OCI-LY1 (cell line): ENCODE measurements around the gene MSH3.
"Not testable (repeated sequence)": the region's sequence is repeated elsewhere in the genome, so short reads cannot be mapped to it uniquely, and the experiment has no call there.

ENCODE experiments used
- H2AFZ ChIP-seq: fragments of 200-600 bp; sonication (generic), shearing (Covaris generic); 2 replicates; pipeline ENCODE4 v1.6.0; 2014; ENCODE audit warnings: antibody characterized with exemption, mild to moderate bottlenecking, low read length
- H3F3A ChIP-seq: fragments of 200-600 bp; sonication (generic), shearing (Covaris generic); 2 replicates; pipeline ENCODE4 v1.6.0; 2014; ENCODE audit warnings: mild to moderate bottlenecking, antibody characterized with exemption, low read length, moderate library complexity; ENCODE audit not compliant: insufficient read depth
- H3K27ac ChIP-seq: fragments of 200-600 bp; sonication (generic); 2 replicates; pipeline ENCODE4 v1.5.1; 2014; ENCODE audit warnings: low read length, mixed run types, mild to moderate bottlenecking, low read depth; ENCODE audit not compliant: poor library complexity, severe bottlenecking
- H3K27me3 ChIP-seq: fragments of 200-600 bp; sonication (generic); 2 replicates; pipeline ENCODE4 v1.6.0; 2014; ENCODE audit warnings: antibody characterized with exemption, mild to moderate bottlenecking, low read length, moderate library complexity; ENCODE audit not compliant: insufficient read depth
- H3K36me3 ChIP-seq: fragments of 200-600 bp; sonication (generic); 2 replicates; pipeline ENCODE4 v1.6.1; 2014; ENCODE audit warnings: mild to moderate bottlenecking, antibody characterized with exemption, low read length, moderate library complexity, mixed read lengths; ENCODE audit not compliant: insufficient read depth
- H3K4me1 ChIP-seq: fragments of 200-600 bp; sonication (generic); 2 replicates; pipeline ENCODE4 v1.5.1; 2014; ENCODE audit warnings: mild to moderate bottlenecking, low read length, moderate library complexity; ENCODE audit not compliant: insufficient read depth, severe bottlenecking
- H3K4me2 ChIP-seq: fragments of 200-600 bp; sonication (generic), shearing (Covaris generic); 2 replicates; pipeline ENCODE4 v1.6.1; 2014; ENCODE audit warnings: low read length
- H3K4me3 ChIP-seq: fragments of 200-600 bp; sonication (generic); 2 replicates; pipeline ENCODE4 v1.5.1; 2014; ENCODE audit warnings: low read length, low read depth, mild to moderate bottlenecking, mixed read lengths; ENCODE audit not compliant: poor library complexity, severe bottlenecking
- H3K79me2 ChIP-seq: fragments of 200-600 bp; shearing (Covaris generic); 2 replicates; pipeline ENCODE4 v1.6.1; 2016; ENCODE audit warnings: mixed run types, low read length, mixed read lengths; ENCODE audit not compliant: insufficient read depth
- H3K9ac ChIP-seq: fragments of 200-600 bp; sonication (generic), shearing (Covaris generic); 2 replicates; pipeline ENCODE4 v1.6.1; 2014; ENCODE audit warnings: mild to moderate bottlenecking, low read length, mixed read lengths
- H3K9me2 ChIP-seq: fragments of 200-600 bp; sonication (generic), shearing (Covaris generic); 2 replicates; pipeline ENCODE4 v1.6.1; 2014; ENCODE audit warnings: low read depth, mild to moderate bottlenecking, low read length, mixed read lengths
- H3K9me3 ChIP-seq: fragments of 200-600 bp; shearing (Covaris generic); 2 replicates; pipeline ENCODE4 v1.6.1; 2014; ENCODE audit warnings: low read length, mixed read lengths
- H4K20me1 ChIP-seq: fragments of 200-600 bp; sonication (generic), shearing (Covaris generic); 2 replicates; pipeline ENCODE4 v1.6.0; 2016; ENCODE audit warnings: mild to moderate bottlenecking, low read length; ENCODE audit not compliant: insufficient read depth
- CTCF ChIP-seq: fragments of 200-600 bp; sonication (generic), shearing (Covaris generic); IDR thresholded peaks from 2 replicates; pipeline ENCODE4 v1.5.1; 2017; ENCODE audit warnings: mild to moderate bottlenecking, antibody characterized with exemption, low read length, moderate library complexity, mixed read lengths
- EZH2 ChIP-seq: fragments of 200-600 bp; sonication (generic), shearing (Covaris generic); IDR thresholded peaks from 2 replicates; pipeline ENCODE4 v1.8.0; 2017; ENCODE audit warnings: borderline replicate concordance, mixed run types, mild to moderate bottlenecking, antibody characterized with exemption, low read length, moderate library complexity, mixed read lengths

MSH3 gene

GRCh38 chr5:80655231-80655774 is 851 bp downstream of the MSH3 start:
- Histone ChIP-seq H3K4me2 (peak overlapping the region; percentile 92), H2AFZ (no peak overlapping the region), H3K27ac (peak overlapping the region; percentile 82), H3K79me2 (peaks cover 23% of the 10 kb centered on the region), H3K9me3 (no peaks in the 10 kb centered on the region), H3K36me3 (peaks cover 34% of the 10 kb centered on the region), H3K4me1 (peaks cover 29% of the 10 kb centered on the region), H3K4me3 (peak overlapping the region; percentile 93), H3F3A (no peaks in the 10 kb centered on the region), H4K20me1 (no peaks in the 10 kb centered on the region), H3K9ac (peak overlapping the region; percentile 91), H3K9me2 (no peaks in the 10 kb centered on the region), H3K27me3 (no peaks in the 10 kb centered on the region)
- TF ChIP-seq EZH2 (no peak), CTCF (no peak)

DNA sequence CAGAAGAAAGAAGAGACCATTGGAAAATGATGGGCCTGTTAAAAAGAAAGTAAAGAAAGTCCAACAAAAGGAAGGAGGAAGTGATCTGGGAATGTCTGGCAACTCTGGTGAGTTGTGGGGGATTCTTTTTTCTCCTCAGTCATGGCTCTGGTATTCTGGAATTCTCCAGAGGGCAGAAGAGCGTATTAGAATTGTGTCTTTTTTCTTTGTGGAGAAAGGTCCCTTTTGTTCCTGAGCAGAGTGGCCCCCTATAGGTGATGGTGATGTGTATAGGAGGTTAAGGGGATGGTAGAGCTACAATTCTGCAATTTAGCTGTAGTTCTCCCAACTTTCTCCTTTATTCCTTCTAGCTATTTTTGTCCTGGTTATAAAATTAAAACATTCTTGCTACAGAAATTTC is 2.0 kb downstream of the MSH3 start:
- Histone ChIP-seq H3K36me3 (peaks cover 45% of the 10 kb centered on the region), H3K9ac (peak overlapping the region; percentile 91; the same call in 1 of the 2 replicates)

GRCh38 chr5:80659106-80659505 is 4.7 kb downstream of the MSH3 start:
- Histone ChIP-seq H3K79me2 (peaks cover 9% of the 10 kb centered on the region), H3K36me3 (peaks cover 72% of the 10 kb centered on the region), H3K4me1 (peaks cover 16% of the 10 kb centered on the region), H4K20me1 (no peaks in the 10 kb centered on the region), H3K4me2 (no peak overlapping the region), H3K9ac (no peak overlapping the region), H3K4me3 (no peak overlapping the region), H3K27ac (no peak overlapping the region), H3K9me2 (no peaks in the 10 kb centered on the region), H2AFZ (no peak overlapping the region), H3K9me3 (no peaks in the 10 kb centered on the region), H3F3A (no peaks in the 10 kb centered on the region), H3K27me3 (no peaks in the 10 kb centered on the region)
- TF ChIP-seq CTCF (no peak), EZH2 (no peak)

More for the DNA sequence above, 2.0 kb downstream of the MSH3 start:
- H3K4me3 ChIP-seq = peak overlapping the region; percentile 93
- peaks cover 23% of the 10 kb centered on the region for H3K79me2 ChIP-seq
- no peaks in the 10 kb centered on the region for H3F3A ChIP-seq
- H4K20me1 ChIP-seq = no peaks in the 10 kb centered on the region
- H3K4me1 ChIP-seq = peaks cover 29% of the 10 kb centered on the region
- no peaks in the 10 kb centered on the region for H3K27me3 ChIP-seq
- H3K9me2 ChIP-seq = no peaks in the 10 kb centered on the region
- TF ChIP-seq EZH2 (no peak), CTCF (peak; percentile 53)
- peak overlapping the region; percentile 82 for H3K27ac ChIP-seq
- peak overlapping the region; percentile 92 for H3K4me2 ChIP-seq
- no peak overlapping the region for H2AFZ ChIP-seq
- H3K9me3 ChIP-seq = no peaks in the 10 kb centered on the region

GRCh38 chr5:80660661-80661060 is 6.2 kb downstream of the MSH3 start:
- not testable (repeated sequence) for H3K27ac ChIP-seq, H3F3A ChIP-seq, H3K79me2 ChIP-seq, H4K20me1 ChIP-seq, H3K9me2 ChIP-seq, H3K9me3 ChIP-seq, H3K4me2 ChIP-seq, H3K9ac ChIP-seq, H2AFZ ChIP-seq, H3K27me3 ChIP-seq, H3K4me3 ChIP-seq
- Histone ChIP-seq H3K4me1 (peaks cover 11% of the 10 kb centered on the region), H3K36me3 (peaks cover 88% of the 10 kb centered on the region)
